Measurements from ENCODE around the gene FBXW2.

DNA sequence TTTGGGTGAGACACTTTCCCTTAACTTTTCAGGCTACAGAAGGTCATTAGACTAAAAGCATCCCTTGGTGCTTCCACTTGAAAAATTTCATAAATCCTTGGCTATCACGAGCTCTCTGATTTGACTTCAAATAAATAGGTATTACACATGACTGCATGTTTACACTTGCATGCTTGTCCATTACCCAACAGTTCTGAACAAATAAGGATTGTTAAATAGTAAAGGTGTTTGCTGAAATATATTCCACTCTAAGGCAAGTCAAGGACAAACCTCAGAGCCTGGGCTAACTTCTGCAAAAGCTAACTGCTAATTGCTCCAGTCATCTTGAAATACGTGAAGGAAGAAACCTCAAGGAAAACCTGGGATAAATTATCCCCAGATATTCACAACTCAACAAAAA is 14.5 kb downstream of the FBXW2 start:
- TF ChIP-seq, protein P1, sequence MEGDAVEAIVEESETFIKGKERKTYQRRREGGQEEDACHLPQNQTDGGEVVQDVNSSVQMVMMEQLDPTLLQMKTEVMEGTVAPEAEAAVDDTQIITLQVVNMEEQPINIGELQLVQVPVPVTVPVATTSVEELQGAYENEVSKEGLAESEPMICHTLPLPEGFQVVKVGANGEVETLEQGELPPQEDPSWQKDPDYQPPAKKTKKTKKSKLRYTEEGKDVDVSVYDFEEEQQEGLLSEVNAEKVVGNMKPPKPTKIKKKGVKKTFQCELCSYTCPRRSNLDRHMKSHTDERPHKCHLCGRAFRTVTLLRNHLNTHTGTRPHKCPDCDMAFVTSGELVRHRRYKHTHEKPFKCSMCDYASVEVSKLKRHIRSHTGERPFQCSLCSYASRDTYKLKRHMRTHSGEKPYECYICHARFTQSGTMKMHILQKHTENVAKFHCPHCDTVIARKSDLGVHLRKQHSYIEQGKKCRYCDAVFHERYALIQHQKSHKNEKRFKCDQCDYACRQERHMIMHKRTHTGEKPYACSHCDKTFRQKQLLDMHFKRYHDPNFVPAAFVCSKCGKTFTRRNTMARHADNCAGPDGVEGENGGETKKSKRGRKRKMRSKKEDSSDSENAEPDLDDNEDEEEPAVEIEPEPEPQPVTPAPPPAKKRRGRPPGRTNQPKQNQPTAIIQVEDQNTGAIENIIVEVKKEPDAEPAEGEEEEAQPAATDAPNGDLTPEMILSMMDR (conservative IDR thresholded peaks at IDR 0.05 in 1 of 2, IDR thresholded peaks at IDR 0.05 in 1 of 2; ENCODE audit: low read depth in 1 of 2, low read length in 2 of 2) = no peak
- no peak for TF ChIP-seq EZH2 (IDR thresholded peaks at IDR 0.05; ENCODE audit: low read length, missing control alignments)
